ENCODE measurements around the gene MYH2.
"Not testable (repeated sequence)": the region's sequence is repeated elsewhere in the genome, so short reads cannot be mapped to it uniquely, and the experiment has no call there.

Gene MYH2

GRCh38 chr17:10549096-10549842 is at the start of gene MYH2:
TSS of gene MYH2 (minus strand) at chr17:10549658. CDS start at chr17:10547920, 1,738 bp downstream.
- no peak for DNase-seq (ENCODE audit: low read depth, low spot score)

DNA sequence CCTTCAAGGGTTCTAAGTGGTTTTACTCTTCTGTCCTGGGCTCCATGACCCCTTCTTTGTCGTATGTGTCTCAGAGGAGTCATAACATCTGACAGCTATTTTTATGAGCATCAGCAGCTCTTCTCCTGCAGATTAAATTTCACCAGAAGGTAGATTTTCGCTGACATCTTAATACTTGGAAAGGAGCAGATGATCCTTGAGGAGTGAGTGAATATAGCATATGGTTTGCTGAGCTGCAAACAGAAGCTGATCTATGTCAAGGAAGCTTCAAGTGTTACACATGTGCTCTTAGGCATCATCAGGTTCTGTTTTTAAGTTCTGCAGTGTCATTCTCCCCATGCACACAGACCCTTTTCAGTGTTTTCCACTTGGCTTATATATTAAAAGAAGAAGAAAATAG is 49.2 kb upstream of the MYH2 start:
- DNase-seq (ENCODE audit: low read depth, low spot score), result no peak

DNA sequence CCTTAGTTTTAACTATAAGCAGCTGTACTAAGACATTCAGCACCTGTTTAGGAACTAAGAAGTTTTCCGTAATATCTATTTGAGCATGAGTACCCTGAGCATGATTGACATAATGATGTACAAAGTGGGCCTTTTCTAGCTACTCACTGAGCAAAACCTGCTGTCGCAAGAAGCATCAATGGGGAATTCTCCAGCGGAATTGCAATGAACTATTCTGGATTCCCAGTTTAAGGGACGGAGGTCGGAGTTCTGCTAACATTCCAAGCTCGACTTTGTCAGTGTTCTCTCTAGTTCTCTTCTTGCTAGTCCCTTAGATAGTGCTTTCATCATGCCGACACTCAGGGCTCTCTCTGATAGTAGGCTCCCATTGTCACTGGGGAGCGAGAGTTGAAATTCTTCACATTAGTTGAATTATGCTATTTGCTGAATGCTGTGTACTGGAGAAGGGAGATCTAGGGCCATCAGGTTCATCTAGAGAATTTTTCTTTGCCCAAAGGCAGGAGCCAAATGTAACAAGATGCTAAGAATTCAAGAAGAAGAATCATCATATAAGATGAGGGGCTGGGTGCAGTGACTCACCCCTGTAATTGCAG is 40.2 kb upstream of the MYH2 start:
- no peak for DNase-seq (ENCODE audit: low read depth, low spot score)

DNA sequence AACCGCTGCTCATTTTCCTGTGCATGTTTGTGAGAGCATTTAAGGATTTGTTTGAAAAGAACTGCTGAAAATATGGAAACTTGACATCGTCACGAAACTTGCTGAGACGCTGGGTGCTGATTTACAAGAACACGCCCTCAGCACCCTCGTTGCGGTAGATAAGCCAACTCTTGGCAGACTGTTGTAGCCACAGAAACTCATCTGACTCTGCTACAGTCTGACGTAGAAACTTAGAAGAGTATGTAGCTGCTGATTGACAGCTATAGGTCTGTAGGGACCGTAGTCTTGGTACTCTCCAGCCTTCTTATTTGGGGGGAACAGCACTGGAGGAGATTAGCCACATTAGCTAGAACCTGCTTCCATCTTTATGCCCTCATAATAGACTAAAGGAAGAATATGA is 36.1 kb upstream of the MYH2 start:
- no peak for DNase-seq (ENCODE audit: low read depth, low spot score)

DNA sequence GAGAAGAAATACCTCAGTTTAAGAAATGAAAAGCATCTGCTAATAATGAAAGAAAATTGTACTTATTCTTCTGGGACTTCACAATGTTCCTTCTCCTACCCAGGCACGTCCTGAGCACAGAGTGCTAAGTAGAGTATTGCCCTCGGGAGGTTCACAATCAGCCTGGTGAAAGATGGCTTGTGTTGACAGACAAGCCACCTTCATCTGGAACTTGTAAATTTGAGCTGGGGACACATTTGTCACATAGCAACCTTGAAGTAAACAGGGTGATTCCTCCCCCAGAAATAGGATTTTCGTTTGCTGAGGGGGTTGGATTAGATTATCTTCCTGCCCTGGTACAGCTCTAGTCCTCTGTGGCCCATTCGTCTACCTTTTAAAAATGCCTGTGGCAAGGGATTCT is 34.4 kb upstream of the MYH2 start:
- no peak for DNase-seq (ENCODE audit: low read depth, low spot score)

GRCh38 chr17:10579270-10579669 is 29.8 kb upstream of the MYH2 start:
- DNase-seq (ENCODE audit: low read depth, low spot score), result no peak

GRCh38 chr17:10574324-10574723 is 24.9 kb upstream of the MYH2 start:
- DNase-seq (ENCODE audit: low read depth, low spot score), result no peak

GRCh38 chr17:10563991-10564660 is 14.7 kb upstream of the MYH2 start:
- DNase-seq (ENCODE audit: low read depth, low spot score), result no peak

- DNase-seq (ENCODE audit: low read depth, low spot score), result no peak
Observed at GRCh38 chr17:10558049-10558448, 8.6 kb upstream of the MYH2 start.

DNA sequence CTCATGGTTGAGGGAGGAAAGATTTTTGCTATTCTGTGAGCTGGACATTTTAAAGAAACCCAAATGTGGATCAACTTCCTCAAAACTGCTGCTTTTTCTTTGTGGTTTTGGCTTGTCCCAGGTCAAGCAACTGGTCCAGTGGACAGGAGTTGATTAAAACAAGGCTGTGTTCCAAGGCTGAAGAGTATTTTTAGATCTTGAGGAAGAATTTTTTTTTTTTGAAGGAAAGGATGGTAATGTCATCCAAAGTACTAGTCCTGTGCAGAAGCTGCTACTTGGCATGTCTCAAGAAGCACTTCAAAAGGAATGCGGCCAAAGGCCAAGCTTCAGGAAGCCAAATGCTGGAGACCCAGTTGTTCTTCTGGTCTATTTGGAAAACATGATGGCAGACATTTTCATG is 8.0 kb upstream of the MYH2 start:
- DNase-seq (ENCODE audit: low read depth, low spot score), result no peak

DNA sequence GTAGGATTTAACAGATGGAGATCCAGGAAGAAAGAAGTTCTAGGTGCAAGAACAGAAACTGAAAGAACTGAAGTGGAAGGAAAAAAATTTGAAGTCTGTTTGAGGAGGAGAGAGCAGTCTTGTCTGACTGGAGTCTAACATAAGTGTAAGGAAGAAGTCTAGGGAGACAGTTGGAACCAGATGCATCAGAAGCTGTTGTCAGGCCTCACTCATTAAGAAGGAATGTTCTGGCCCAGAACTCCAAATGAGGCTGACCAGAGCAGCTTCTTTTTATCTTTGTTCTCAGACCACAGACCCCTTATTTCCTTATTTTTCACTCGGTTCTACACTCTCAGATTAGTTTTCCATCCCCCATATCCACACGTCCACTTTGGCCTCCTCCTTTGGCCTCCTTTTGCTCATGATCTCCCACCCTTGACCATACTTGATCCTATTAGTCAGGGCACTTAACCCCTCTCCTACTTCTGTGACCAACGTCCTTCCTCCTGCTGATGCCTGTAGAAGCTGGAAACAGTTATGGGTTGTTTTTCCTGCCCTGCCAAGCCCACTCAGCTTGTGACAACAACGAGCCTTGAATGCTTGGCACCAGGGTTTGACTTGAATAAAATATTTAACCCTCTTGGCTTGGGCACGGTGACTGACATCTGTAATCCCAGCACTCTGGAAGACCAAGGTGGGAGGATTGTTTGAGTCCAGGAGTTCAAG is 7.0 kb upstream of the MYH2 start:
- DNase-seq (ENCODE audit: low read depth, low spot score), result no peak

DNA sequence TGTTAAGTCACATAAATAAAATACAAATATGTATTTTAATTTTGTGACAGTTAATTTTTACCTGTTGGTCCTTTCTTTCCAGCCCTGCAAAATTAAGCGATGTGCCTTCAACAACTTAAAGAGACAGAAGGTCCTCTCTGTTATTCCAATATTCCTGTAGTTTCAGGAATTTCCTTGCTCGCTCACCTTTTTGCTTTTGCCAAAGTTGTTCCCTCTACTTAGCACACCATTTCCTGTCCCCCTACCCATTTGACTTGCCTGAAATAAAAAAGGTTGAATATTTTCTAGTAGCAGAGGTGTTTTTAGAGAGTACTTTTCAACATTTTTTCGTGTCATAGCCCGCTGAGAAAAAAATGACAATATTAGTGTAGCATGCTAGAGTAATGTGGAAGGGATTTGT is 556 bp upstream of the MYH2 start:
- DNase-seq (ENCODE audit: low read depth, low spot score), result no peak

GRCh38 chr17:10547351-10547750 is 2.1 kb downstream of the MYH2 start:
- DNase-seq (ENCODE audit: low read depth, low spot score), result no peak

DNA sequence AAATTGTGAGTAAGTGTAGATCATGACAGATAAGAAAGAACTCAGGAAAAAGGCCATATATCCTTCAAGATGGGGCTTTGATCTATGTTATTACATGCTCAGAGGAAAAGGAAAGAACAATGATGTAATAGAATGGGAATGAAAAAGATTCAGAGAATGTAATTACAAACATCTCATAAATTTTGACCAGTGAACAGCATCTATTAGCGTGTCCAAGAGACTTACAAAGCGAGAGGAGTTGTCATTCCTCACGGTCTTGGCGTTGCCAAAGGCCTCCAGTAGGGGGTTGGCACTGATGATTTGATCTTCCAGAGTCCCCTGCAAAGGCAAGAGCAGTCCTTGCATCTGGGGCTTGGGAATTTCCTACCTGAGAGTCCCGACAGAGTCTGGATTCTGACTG is 6.0 kb downstream of the MYH2 start:
- DNase-seq (ENCODE audit: low read depth, low spot score), result not testable (repeated sequence)

DNA sequence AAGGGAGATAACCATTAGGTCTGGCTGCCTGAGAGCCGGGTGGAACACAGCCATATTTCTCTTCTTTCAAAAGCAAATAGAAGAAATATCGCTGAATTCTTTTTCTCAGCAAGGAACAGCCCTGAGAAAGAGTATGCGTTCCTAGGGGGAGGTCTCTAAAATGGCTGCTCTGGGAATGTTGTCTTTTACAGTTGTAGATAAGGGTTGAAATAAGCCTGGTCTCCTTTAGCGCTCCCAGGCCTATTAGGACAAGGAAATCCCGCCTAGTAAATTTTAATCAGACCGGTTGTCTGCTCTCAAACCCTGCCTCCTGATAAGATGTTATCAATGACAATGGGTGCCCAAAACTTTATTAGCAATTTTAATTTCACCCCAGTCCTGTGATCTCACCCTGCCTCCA is 8.3 kb downstream of the MYH2 start:
- DNase-seq (ENCODE audit: low read depth, low spot score), result not testable (repeated sequence)

- no peak for DNase-seq (ENCODE audit: low read depth, low spot score)
Observed at GRCh38 chr17:10532026-10532425, 17.4 kb downstream of the MYH2 start.

DNA sequence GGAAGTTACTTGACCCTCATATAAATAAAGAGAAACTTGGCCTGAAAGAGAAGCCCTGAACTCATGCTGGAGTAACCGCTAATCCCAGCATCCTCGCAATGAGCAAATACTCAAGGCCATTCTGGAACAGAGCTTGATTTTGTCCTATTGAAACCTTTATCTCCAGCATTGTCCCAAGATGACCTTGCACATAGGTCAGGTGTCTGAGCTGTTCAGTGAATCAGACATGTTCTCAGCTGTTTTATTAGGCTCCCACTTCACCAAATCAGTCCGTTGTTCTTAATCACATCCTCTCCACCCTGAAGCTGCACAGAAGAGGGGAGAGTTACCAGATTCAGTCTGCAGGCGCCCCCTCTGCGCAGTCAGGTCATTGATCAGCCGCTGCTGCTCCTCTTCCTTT is 22.0 kb downstream of the MYH2 start:
- DNase-seq (ENCODE audit: low read depth, low spot score), result no peak

DNA sequence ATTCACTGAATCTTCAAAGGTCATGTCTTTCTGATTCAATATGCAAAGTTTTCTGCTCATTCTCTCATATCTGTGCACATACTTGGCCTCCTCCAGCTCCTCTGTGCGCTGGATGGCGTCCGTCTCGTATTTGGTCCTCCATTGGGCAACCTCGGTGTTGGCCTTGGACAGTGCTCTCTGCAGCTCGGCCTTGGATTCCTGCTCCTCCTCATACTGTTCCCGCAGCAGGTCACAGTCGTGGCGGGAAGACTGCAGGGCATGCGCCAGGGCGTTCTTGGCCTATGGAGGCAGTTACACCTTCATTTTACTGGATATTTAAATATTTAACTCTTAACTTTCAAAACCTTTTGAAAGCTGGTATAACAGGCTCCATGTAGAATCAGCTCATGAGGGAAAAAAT is 22.9 kb downstream of the MYH2 start:
- no peak for DNase-seq (ENCODE audit: low read depth, low spot score)

- no peak for DNase-seq (ENCODE audit: low read depth, low spot score)
Observed at GRCh38 chr17:10523064-10523463, 26.4 kb downstream of the MYH2 start.

- no peak for DNase-seq (ENCODE audit: low read depth, low spot score)
Observed at GRCh38 chr17:10521949-10522348, 27.5 kb downstream of the MYH2 start.

GRCh38 chr17:10518271-10519037 is 31.0 kb downstream of the MYH2 start, which contains the start of gene MYH1:
TSS of gene MYH1 (minus strand) at chr17:10518542. CDS start at chr17:10516642, 1,900 bp downstream.
- no peak for DNase-seq (ENCODE audit: low read depth, low spot score)

DNA sequence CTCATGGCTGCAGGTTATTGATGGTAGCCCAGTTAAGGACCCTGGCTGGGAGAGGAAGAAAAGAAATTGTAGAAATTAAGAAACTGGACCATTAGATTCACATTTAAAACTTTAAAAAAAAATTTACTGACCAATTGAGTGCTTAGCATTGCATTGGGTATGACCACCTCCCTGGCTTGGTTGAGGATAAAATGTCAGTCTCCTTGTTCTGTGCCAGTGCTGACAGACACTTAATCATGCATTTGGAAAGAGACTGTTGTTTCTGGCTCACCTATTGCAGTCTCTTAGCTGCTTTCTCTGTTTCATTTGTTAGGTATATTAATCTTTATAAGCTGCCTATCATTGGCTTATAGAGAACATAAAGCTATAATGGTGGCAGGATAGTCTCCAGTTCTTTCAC is 32.8 kb downstream of the MYH2 start:
- no peak for DNase-seq (ENCODE audit: low read depth, low spot score)
